Activated T-cell treated with anti-CD3 and anti-CD28 coated beads, Interleukin-2, amount 50 U/mL, for 1 hour (primary cell): ENCODE results near the gene PDZD7.

Experiments used
- DNase-seq: peaks from one replicate; pipeline ENCODE4 v3.0.0-alpha.2; 2020

Gene PDZD7

DNA sequence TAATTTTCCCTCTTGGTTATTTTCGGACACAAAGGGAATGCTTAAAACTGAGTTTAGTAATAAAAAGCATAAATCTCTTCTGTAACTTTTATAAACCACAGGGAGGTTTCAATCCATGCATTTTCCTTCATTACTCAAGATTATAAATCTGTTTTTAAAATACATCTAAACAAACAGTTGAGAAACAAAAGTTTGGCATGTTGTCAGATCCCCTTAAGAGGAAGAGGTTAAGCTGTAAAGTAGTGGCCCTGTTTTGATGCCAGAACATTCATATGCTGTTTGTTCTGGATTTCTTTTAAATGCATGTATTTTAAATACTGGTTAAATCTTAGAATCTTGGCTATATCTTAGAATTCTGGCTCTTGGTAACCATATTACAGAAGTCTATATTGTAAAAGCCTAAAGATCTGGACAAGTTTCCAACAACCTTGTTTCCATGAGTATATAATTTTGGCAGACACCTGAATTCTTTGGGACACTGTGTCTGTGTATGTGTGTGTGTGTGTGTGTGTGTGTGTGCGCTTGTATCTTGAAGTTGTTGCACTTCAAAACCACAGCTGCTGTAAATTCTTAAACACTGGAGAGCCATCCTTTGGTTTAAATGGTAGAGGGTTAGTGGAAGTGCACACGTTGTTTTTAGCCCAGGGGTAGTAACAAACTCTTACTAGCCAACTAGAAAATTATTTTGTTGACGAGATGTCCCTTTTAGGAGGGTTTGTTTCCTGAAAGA, 68.4 kb downstream of the PDZD7 start:
- no peak for DNase-seq

DNA sequence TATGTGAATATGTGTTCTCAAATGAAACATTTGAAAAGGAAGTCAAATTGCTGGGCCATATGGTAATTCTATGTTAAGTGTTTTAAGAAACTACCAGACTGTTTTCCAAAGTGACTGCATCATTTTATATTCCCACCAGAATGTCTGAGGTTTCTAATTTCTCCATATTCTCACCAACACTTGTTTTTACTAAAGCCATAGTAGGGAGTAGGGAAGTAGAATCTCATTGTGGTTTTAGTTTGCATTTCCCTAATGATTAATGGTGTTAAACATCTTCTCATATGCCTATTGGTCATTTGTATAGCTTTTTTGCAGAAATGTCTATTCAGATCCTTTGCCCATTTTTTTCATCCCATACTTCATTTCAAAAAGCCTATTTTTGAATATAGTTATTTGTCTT, 70.7 kb downstream of the PDZD7 start:
- DNase-seq, result no peak
